ENCODE data around the gene ACSL1. TPM values are rescaled to one million over a fixed set of nuclear protein-coding genes. Genes with fewer than 3 reads are reported as not detected.

ACSL1 gene
- total RNA-seq, 1 donor from 2014 or later: 6.4 TPM

DNA sequence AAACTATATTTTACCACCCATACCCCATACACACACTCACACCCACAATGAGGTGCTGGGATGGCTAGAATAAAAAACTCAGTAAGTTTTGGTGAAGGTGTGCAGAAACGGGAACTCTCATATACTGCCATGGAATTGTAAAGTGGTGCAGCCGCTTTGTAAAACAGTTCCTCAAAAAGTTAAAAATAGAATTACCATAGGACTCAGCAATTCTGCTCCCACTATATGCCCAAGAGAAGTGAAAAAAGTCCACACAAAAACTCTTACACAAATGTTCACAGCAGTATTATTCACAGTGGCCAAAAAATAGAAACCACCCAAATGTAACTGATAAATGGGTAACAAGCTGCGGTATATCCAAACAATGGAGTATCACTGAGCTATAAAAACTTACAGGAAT is 98.3 kb downstream of the ACSL1 start:
- no peaks in the 10 kb centered on the region for H3K9me3 Mint-ChIP-seq (ENCODE audit: low read depth)
- H3K36me3 Mint-ChIP-seq (ENCODE audit: insufficient read depth): peaks cover 22% of the 10 kb centered on the region
- H3K4me1 Mint-ChIP-seq (ENCODE audit: low read depth): peaks cover 9% of the 10 kb centered on the region
- TF ChIP-seq, protein P1, sequence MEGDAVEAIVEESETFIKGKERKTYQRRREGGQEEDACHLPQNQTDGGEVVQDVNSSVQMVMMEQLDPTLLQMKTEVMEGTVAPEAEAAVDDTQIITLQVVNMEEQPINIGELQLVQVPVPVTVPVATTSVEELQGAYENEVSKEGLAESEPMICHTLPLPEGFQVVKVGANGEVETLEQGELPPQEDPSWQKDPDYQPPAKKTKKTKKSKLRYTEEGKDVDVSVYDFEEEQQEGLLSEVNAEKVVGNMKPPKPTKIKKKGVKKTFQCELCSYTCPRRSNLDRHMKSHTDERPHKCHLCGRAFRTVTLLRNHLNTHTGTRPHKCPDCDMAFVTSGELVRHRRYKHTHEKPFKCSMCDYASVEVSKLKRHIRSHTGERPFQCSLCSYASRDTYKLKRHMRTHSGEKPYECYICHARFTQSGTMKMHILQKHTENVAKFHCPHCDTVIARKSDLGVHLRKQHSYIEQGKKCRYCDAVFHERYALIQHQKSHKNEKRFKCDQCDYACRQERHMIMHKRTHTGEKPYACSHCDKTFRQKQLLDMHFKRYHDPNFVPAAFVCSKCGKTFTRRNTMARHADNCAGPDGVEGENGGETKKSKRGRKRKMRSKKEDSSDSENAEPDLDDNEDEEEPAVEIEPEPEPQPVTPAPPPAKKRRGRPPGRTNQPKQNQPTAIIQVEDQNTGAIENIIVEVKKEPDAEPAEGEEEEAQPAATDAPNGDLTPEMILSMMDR (IDR thresholded peaks at IDR 0.05; ENCODE audit: unreplicated experiment): no peak
- H3K27ac Mint-ChIP-seq: no peak overlapping the region
- no peak overlapping the region for H3K4me3 Mint-ChIP-seq (ENCODE audit: low read depth)
- H3K27me3 Mint-ChIP-seq: no peaks in the 10 kb centered on the region
- no peak for DNase-seq (ENCODE audit: low spot score, unreplicated experiment)

DNA sequence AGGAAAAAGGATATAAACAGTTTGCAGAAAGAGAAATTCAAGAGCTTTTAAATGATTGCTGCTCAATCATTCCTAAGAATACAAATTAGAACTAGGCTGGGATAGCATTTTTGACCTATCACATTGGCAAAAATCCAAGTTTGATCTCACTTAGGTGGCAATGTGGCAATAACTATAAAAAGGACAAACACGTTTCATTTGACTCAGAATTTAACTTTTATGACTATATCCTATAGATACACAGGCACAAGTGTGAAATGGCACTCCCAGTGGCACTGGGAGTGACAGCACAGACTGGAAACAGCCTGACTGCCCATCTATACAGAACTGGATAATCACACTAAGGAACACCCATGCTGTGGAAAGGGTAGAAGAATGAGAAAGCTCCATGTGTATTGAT is 103.0 kb downstream of the ACSL1 start:
- Mint-ChIP-seq H3K4me1 (ENCODE audit: low read depth) (no peaks in the 10 kb centered on the region), H3K9me3 (ENCODE audit: low read depth) (peaks cover 3% of the 10 kb centered on the region), H3K4me3 (ENCODE audit: low read depth) (no peak overlapping the region), H3K27me3 (no peaks in the 10 kb centered on the region), H3K36me3 (ENCODE audit: insufficient read depth) (peaks cover 36% of the 10 kb centered on the region), H3K27ac (no peak overlapping the region)
- DNase-seq (ENCODE audit: low spot score, unreplicated experiment): no peak
- TF ChIP-seq, protein P1 (IDR thresholded peaks at IDR 0.05; ENCODE audit: unreplicated experiment): no peak

DNA sequence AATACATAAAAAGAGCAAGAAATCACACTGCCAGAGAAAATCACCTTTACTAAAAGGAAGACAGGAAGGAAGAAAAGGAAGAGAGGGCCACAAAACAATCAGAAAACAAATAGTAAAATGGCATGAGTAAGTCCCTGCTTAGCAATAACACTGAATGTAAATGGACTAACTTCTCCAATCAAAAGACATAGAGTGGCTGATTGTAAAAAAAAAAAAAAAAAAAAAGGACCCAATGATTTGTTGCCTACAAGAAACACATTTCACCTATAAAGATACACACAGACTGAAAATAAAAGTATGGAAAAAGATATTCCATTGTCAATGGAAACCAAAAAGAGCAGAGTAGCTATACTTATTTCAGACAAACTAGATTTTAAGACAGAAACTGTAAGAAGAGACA is 104.5 kb downstream of the ACSL1 start:
- H3K27me3 Mint-ChIP-seq: no peaks in the 10 kb centered on the region
- H3K4me3 Mint-ChIP-seq (ENCODE audit: low read depth): no peak overlapping the region
- H3K36me3 Mint-ChIP-seq (ENCODE audit: insufficient read depth): peaks cover 34% of the 10 kb centered on the region
- H3K4me1 Mint-ChIP-seq (ENCODE audit: low read depth): no peaks in the 10 kb centered on the region
- no peak overlapping the region for H3K27ac Mint-ChIP-seq
- H3K9me3 Mint-ChIP-seq (ENCODE audit: low read depth): peaks cover 3% of the 10 kb centered on the region
- DNase-seq (ENCODE audit: low spot score, unreplicated experiment): no peak
- TF ChIP-seq, protein P1 (IDR thresholded peaks at IDR 0.05; ENCODE audit: unreplicated experiment): no peak

DNA sequence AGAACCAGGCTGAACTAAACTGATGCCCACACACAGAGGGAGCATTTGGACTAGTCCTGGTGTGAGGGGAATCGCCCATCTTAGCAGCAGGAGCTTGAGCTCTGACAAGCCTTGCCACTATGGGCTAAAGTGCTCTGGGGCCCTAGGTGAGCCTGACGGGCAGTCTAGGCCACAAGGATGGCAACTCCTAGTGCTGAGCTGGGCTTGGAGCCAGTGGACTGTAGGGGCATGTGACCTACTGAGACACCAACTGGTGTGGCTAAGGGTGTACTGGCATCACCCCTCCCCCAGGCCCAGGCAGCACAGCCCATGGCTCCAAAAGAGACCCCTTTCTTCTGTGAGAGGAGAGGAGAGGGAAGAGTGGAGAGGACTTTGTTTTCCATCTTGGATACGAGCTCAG is 106.4 kb downstream of the ACSL1 start:
- DNase-seq (ENCODE audit: low spot score, unreplicated experiment): no peak
- H3K4me3 Mint-ChIP-seq (ENCODE audit: low read depth): no peak overlapping the region
- no peak overlapping the region for H3K27ac Mint-ChIP-seq
- TF ChIP-seq, protein P1 (IDR thresholded peaks at IDR 0.05; ENCODE audit: unreplicated experiment): no peak
- no peaks in the 10 kb centered on the region for H3K4me1 Mint-ChIP-seq (ENCODE audit: low read depth)
- H3K36me3 Mint-ChIP-seq (ENCODE audit: insufficient read depth): peaks cover 32% of the 10 kb centered on the region
- peaks cover 3% of the 10 kb centered on the region for H3K9me3 Mint-ChIP-seq (ENCODE audit: low read depth)
- H3K27me3 Mint-ChIP-seq: no peaks in the 10 kb centered on the region

DNA sequence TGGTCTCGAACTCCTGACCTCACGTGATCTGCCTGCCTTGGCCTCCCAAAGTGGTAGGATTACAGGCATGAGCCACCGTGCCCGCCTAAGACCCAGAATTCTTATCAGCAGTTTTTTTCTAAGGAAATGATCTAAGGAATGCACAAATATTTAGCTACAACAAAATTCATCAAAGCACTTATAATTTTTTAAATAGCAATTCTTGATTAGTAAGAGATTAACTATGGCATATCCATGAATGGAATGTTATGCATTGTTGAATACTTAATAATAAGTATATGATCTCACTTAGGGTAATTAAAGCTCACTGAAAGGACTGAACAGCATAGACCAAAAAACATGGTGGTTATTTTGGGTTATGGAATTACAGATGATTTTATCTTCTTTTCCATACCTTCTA is 110.2 kb downstream of the ACSL1 start:
- no peaks in the 10 kb centered on the region for H3K9me3 Mint-ChIP-seq (ENCODE audit: low read depth)
- peaks cover 18% of the 10 kb centered on the region for H3K36me3 Mint-ChIP-seq (ENCODE audit: insufficient read depth)
- no peak for DNase-seq (ENCODE audit: low spot score, unreplicated experiment)
- no peak overlapping the region for H3K4me3 Mint-ChIP-seq (ENCODE audit: low read depth)
- H3K4me1 Mint-ChIP-seq (ENCODE audit: low read depth): no peaks in the 10 kb centered on the region
- no peak overlapping the region for H3K27ac Mint-ChIP-seq
- no peaks in the 10 kb centered on the region for H3K27me3 Mint-ChIP-seq
- TF ChIP-seq, protein P1 (IDR thresholded peaks at IDR 0.05; ENCODE audit: unreplicated experiment): no peak
